SK-MEL-5 (cell line): Measurements from ENCODE around the gene NR3C2. TPM values are rescaled to one million over a fixed set of nuclear protein-coding genes. Genes with fewer than 3 reads are reported as not detected.

Experiments used
- DNase-seq: peaks from one replicate; pipeline ENCODE4 v3.0.0-alpha.2; 2016; ENCODE audit warnings: low read depth, low spot score
- in situ Hi-C: cut with HindIII; loops from 2 replicates; pipeline ENCODE4 v1.10.0; 2016; ENCODE audit warnings: low sequenced_read_pairs, high pct_unique_total_duplicates, low pct_unique_long_range_greater_than_20kb
- total RNA-seq: library from RNA; depleted of rRNA; stranded (reverse); fragments of >200 nt; shearing (Covaris generic); gene quantifications from 2 replicates; pipeline ENCODE4 v1.2.3, GENCODE V29; 2014

The NR3C2 gene
- total RNA-seq, 1 experiment from 2014 or later: 0.32 TPM

GRCh38 chr4:148258535-148258934 is 183.7 kb downstream of the NR3C2 start:
- in situ Hi-C loops: no loop called here

GRCh38 chr4:148255344-148255720 is 186.9 kb downstream of the NR3C2 start:
- in situ Hi-C loops: no loop called here
- no peak for DNase-seq

More at GRCh38 chr4:148258535-148258934, 183.7 kb downstream of the NR3C2 start:
- no peak for DNase-seq

- in situ Hi-C loops: no loop called here
- no peak for DNase-seq
Measured at GRCh38 chr4:148254621-148255343, 187.4 kb downstream of the NR3C2 start.

- DNase-seq: no peak
- in situ Hi-C loops: no loop called here
Measured at GRCh38 chr4:148253768-148254167, 188.4 kb downstream of the NR3C2 start.

GRCh38 chr4:148248824-148249223 is 193.4 kb downstream of the NR3C2 start:
- DNase-seq: no peak
- in situ Hi-C loops: no loop called here

GRCh38 chr4:148245015-148245414 is 197.2 kb downstream of the NR3C2 start:
- in situ Hi-C loops: no loop called here
- no peak for DNase-seq

GRCh38 chr4:148243837-148244236 is 198.4 kb downstream of the NR3C2 start:
- in situ Hi-C loops: no loop called here
- no peak for DNase-seq

- DNase-seq: no peak
- in situ Hi-C loops: no loop called here
Measured at GRCh38 chr4:148240241-148240640, 202.0 kb downstream of the NR3C2 start.

- in situ Hi-C loops: no loop called here
- no peak for DNase-seq
Measured at GRCh38 chr4:148239494-148239985, 202.7 kb downstream of the NR3C2 start.

GRCh38 chr4:148238811-148239493 is 203.3 kb downstream of the NR3C2 start:
- in situ Hi-C loops: no loop called here
- no peak for DNase-seq

GRCh38 chr4:148238086-148238485 is 204.1 kb downstream of the NR3C2 start:
- in situ Hi-C loops: no loop called here
- DNase-seq: no peak

- in situ Hi-C loops: no loop called here
- DNase-seq: no peak
Measured at GRCh38 chr4:148235809-148236208, 206.4 kb downstream of the NR3C2 start.

GRCh38 chr4:148229798-148230197 is 212.4 kb downstream of the NR3C2 start:
- no peak for DNase-seq
- in situ Hi-C loops: no loop called here

- in situ Hi-C loops: no loop called here
- no peak for DNase-seq
Measured at GRCh38 chr4:148229028-148229427, 213.2 kb downstream of the NR3C2 start.

GRCh38 chr4:148227147-148227546 is 215.1 kb downstream of the NR3C2 start:
- DNase-seq: no peak
- in situ Hi-C loops: no loop called here

GRCh38 chr4:148226341-148226740 is 215.9 kb downstream of the NR3C2 start:
- DNase-seq: no peak
- in situ Hi-C loops: no loop called here

- in situ Hi-C loops: no loop called here
- no peak for DNase-seq
Measured at GRCh38 chr4:148225639-148226038, 216.6 kb downstream of the NR3C2 start.

- in situ Hi-C loops: no loop called here
- DNase-seq: no peak
Measured at GRCh38 chr4:148224476-148224875, 217.7 kb downstream of the NR3C2 start.
